ENCODE measurements around the gene TBC1D5. TPM values are rescaled to one million over a fixed set of nuclear protein-coding genes. Genes with fewer than 3 reads are reported as not detected.

TBC1D5 gene
- total RNA-seq, 1 experiment from 2014 or later: 36.4 TPM

GRCh38 chr3:17741621-17742101 is 770 bp downstream of the TBC1D5 start:
- CTCF ChIA-PET: interaction anchor here (1.7 kb wide), 1 partner anchor 99 kb away, joined by 11 read pairs; no protein-coding TSS in a partner anchor
- POLR2A ChIA-PET: interaction anchor here (0.6 kb wide), 1 partner anchor 378 kb away, joined by 5 read pairs; no protein-coding TSS in a partner anchor
- Histone ChIP-seq H3K36me3 (ENCODE audit: control insufficient read depth, insufficient read depth, low read length) (no peaks in the 10 kb centered on the region), H3K27me3 (replicated peaks; ENCODE audit: control insufficient read depth, insufficient read depth, low read length) (no peaks in the 10 kb centered on the region), H3K4me1 (peaks cover 11% of the 10 kb centered on the region; the same call in 1 of the 2 replicates), H3K4me3 (ENCODE audit: low read depth, low read length) (peak overlapping the region; percentile 77), H3K9me3 (no peaks in the 10 kb centered on the region)
- H3K9me3 Mint-ChIP-seq (ENCODE audit: unreplicated experiment): no peaks in the 10 kb centered on the region
- H3K4me1 Mint-ChIP-seq (ENCODE audit: low read depth, unreplicated experiment): peaks cover 16% of the 10 kb centered on the region
- no peaks in the 10 kb centered on the region for H3K27me3 Mint-ChIP-seq (ENCODE audit: insufficient read depth, unreplicated experiment)
- peak overlapping the region; percentile 80 for H3K27ac Mint-ChIP-seq (ENCODE audit: unreplicated experiment)
- BruUV-seq (replicated peaks): no TSS peak
- H3K36me3 Mint-ChIP-seq (ENCODE audit: insufficient read depth, unreplicated experiment): peaks cover 7% of the 10 kb centered on the region
- peak overlapping the region; percentile 82 for H3K4me3 Mint-ChIP-seq (ENCODE audit: unreplicated experiment)
- TF ChIP-seq, protein P1, sequence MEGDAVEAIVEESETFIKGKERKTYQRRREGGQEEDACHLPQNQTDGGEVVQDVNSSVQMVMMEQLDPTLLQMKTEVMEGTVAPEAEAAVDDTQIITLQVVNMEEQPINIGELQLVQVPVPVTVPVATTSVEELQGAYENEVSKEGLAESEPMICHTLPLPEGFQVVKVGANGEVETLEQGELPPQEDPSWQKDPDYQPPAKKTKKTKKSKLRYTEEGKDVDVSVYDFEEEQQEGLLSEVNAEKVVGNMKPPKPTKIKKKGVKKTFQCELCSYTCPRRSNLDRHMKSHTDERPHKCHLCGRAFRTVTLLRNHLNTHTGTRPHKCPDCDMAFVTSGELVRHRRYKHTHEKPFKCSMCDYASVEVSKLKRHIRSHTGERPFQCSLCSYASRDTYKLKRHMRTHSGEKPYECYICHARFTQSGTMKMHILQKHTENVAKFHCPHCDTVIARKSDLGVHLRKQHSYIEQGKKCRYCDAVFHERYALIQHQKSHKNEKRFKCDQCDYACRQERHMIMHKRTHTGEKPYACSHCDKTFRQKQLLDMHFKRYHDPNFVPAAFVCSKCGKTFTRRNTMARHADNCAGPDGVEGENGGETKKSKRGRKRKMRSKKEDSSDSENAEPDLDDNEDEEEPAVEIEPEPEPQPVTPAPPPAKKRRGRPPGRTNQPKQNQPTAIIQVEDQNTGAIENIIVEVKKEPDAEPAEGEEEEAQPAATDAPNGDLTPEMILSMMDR (IDR thresholded peaks at IDR 0.05; ENCODE audit: insufficient read depth in 1 of 2, low read depth in 1 of 2, low read length in 1 of 2, severe bottlenecking in 1 of 2, unreplicated experiment in 1 of 2): no peak
- intact Hi-C loops (cut with micrococcal nuclease; ENCODE audit: unreplicated experiment): loop anchor here (1.0 to 5.0 kb wide), 4 partner anchors 94 to 411 kb away; no protein-coding TSS in a partner anchor
- DNase-seq: no peak

DNA sequence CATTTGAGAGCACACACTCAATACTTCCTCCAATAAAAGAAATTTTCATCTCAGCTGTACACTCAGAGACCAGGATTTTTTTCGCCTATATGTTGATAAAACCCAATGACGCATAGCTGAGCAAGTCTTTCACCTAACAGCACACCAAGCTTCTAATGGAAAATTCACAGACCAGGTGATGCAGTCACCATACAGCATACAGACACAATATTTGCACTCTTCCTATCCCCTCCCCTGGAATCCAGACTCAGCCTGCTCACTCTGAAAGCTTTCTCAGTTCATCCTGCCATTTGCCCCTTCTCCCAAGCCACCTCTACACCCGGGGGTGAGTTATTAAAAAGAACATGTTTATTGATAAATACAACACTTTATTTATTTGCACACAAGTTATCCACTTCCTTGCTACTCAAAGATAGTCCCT is 1.7 kb downstream of the TBC1D5 start:
- TF ChIP-seq, protein P1 (IDR thresholded peaks at IDR 0.05; ENCODE audit: insufficient read depth in 1 of 2, low read depth in 1 of 2, low read length in 1 of 2, severe bottlenecking in 1 of 2, unreplicated experiment in 1 of 2): no peak
- peak overlapping the region; percentile 77 for H3K4me3 ChIP-seq (ENCODE audit: low read depth, low read length)
- peak; percentile 38 to 46 for DNase-seq
- H3K27ac Mint-ChIP-seq (ENCODE audit: unreplicated experiment): peak overlapping the region; percentile 80
- peak overlapping the region; percentile 82 for H3K4me3 Mint-ChIP-seq (ENCODE audit: unreplicated experiment)
- peaks cover 11% of the 10 kb centered on the region; the same call in 1 of the 2 replicates for H3K4me1 ChIP-seq
- H3K27me3 ChIP-seq (replicated peaks; ENCODE audit: control insufficient read depth, insufficient read depth, low read length): no peaks in the 10 kb centered on the region
- BruUV-seq (replicated peaks): no TSS peak
- H3K36me3 Mint-ChIP-seq (ENCODE audit: insufficient read depth, unreplicated experiment): peaks cover 7% of the 10 kb centered on the region
- no peaks in the 10 kb centered on the region for H3K36me3 ChIP-seq (ENCODE audit: control insufficient read depth, insufficient read depth, low read length)
- H3K4me1 Mint-ChIP-seq (ENCODE audit: low read depth, unreplicated experiment): peaks cover 16% of the 10 kb centered on the region
- no peaks in the 10 kb centered on the region for H3K9me3 ChIP-seq
- no peaks in the 10 kb centered on the region for H3K27me3 Mint-ChIP-seq (ENCODE audit: insufficient read depth, unreplicated experiment)
- POLR2A ChIA-PET: no interaction called here
- CTCF ChIA-PET: no interaction called here
- intact Hi-C loops (cut with micrococcal nuclease; ENCODE audit: unreplicated experiment): loop anchor here (5.0 kb wide), 2 partner anchors 93 to 232 kb away; no protein-coding TSS in a partner anchor
- H3K9me3 Mint-ChIP-seq (ENCODE audit: unreplicated experiment): no peaks in the 10 kb centered on the region

DNA sequence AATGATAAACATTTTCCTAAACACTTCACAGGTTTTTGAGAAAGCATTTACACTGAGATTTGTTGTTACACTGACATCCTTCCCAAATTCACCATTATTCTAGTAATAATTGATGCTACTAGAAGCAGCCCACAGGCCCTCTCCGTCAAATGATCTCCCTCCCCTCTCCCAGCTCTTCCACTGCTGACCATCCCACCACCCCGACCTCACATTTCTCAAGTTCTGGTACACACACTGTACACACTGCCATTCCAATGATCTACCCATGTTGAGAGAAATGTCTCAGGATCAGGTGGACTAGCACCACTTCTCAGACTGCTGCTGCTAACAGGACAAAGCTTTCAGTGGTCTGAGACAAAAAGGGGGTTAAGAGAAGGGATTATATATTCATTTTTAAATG is 3.5 kb downstream of the TBC1D5 start:
- CTCF ChIA-PET: no interaction called here

More for the DNA sequence above, 3.5 kb downstream of the TBC1D5 start:
- intact Hi-C loops (cut with micrococcal nuclease; ENCODE audit: unreplicated experiment): no loop called here
- TF ChIP-seq, protein P1 (IDR thresholded peaks at IDR 0.05; ENCODE audit: insufficient read depth in 1 of 2, low read depth in 1 of 2, low read length in 1 of 2, severe bottlenecking in 1 of 2, unreplicated experiment in 1 of 2): no peak
- H3K4me3 Mint-ChIP-seq (ENCODE audit: unreplicated experiment): no peak overlapping the region
- no peaks in the 10 kb centered on the region for H3K27me3 ChIP-seq (replicated peaks; ENCODE audit: control insufficient read depth, insufficient read depth, low read length)
- H3K36me3 ChIP-seq (ENCODE audit: control insufficient read depth, insufficient read depth, low read length): no peaks in the 10 kb centered on the region
- no peak overlapping the region for H3K4me3 ChIP-seq (ENCODE audit: low read depth, low read length)
- no peaks in the 10 kb centered on the region for H3K9me3 Mint-ChIP-seq (ENCODE audit: unreplicated experiment)
- POLR2A ChIA-PET: no interaction called here
- H3K4me1 Mint-ChIP-seq (ENCODE audit: low read depth, unreplicated experiment): peaks cover 7% of the 10 kb centered on the region
- peaks cover 7% of the 10 kb centered on the region for H3K36me3 Mint-ChIP-seq (ENCODE audit: insufficient read depth, unreplicated experiment)
- no peak for DNase-seq
- no peaks in the 10 kb centered on the region for H3K9me3 ChIP-seq
- H3K4me1 ChIP-seq: peaks cover 11% of the 10 kb centered on the region; the same call in 1 of the 2 replicates
- H3K27me3 Mint-ChIP-seq (ENCODE audit: insufficient read depth, unreplicated experiment): no peaks in the 10 kb centered on the region
- no TSS peak for BruUV-seq (replicated peaks)
- H3K27ac Mint-ChIP-seq (ENCODE audit: unreplicated experiment): no peak overlapping the region
